Activated CD8-positive, alpha-beta T cell treated with anti-CD3 and anti-CD28 coated beads, Interleukin-2, amount 10 ng/mL, durations not matched to agents 7 days and 5 days (primary cell): ENCODE measurements around the gene TAPBP. TPM values are rescaled to one million over a fixed set of nuclear protein-coding genes. Genes with fewer than 3 reads are reported as not detected.
"Not testable (repeated sequence)": the region's sequence is repeated elsewhere in the genome, so short reads cannot be mapped to it uniquely, and the experiment has no call there.

Source experiments
- ATAC-seq: fragments of 150-1000 bp; cut with Tn5 transposase; one replicate; pipeline ENCODE4 v1.10.0; 2021; ENCODE audit warnings: moderate library complexity
- CTCF ChIA-PET: fragments of 350-600 bp; sonication (Branson Sonifier 250); formaldehyde crosslinking; loops from one replicate; lab custom pipeline; 2021; ENCODE audit warnings: antibody characterized with exemption; lab: Charles Lee
- POLR2A ChIA-PET: fragments of 350-600 bp; sonication (Branson Sonifier 250); formaldehyde crosslinking; loops from one replicate; lab custom pipeline; 2021; ENCODE audit warnings: antibody characterized with exemption; lab: Charles Lee
- DNase-seq: peaks from one replicate; pipeline ENCODE4 v3.0.0-alpha.2; 2020
- H3K27ac Mint-ChIP-seq: one replicate; pipeline ENCODE4 v1.8.0; 2021; ENCODE audit warnings: mild to moderate bottlenecking, mixed read lengths
- H3K27me3 Mint-ChIP-seq: one replicate; pipeline ENCODE4 v1.8.0; 2021; ENCODE audit warnings: low read depth, mixed read lengths
- H3K36me3 Mint-ChIP-seq: one replicate; pipeline ENCODE4 v1.8.0; 2021; ENCODE audit warnings: low read depth, mixed read lengths
- H3K4me1 Mint-ChIP-seq: one replicate; pipeline ENCODE4 v1.8.0; 2021; ENCODE audit warnings: low read depth, mixed read lengths
- H3K4me3 Mint-ChIP-seq: one replicate; pipeline ENCODE4 v1.8.0; 2021; ENCODE audit warnings: mild to moderate bottlenecking, mixed read lengths
- H3K9me3 Mint-ChIP-seq: one replicate; pipeline ENCODE4 v1.8.0; 2022; ENCODE audit warnings: mixed read lengths; ENCODE audit not compliant: insufficient read depth
- total RNA-seq, 2 experiments: library from RNA; stranded (reverse); gene quantifications; one replicate each; pipeline ENCODE4 v1.2.3, GENCODE V29; 2021

The TAPBP gene
- 100 to 1,000 TPM; 245 to 252 TPM for total RNA-seq

- Mint-ChIP-seq H3K9me3 (no peaks in the 10 kb centered on the region), H3K27me3 (no peaks in the 10 kb centered on the region), H3K4me3 (peak within 1 kb of the TSS; percentile 99), H3K36me3 (peaks cover 64% of the 10 kb centered on the region), H3K27ac (peak within 1 kb of the TSS; percentile 97), H3K4me1 (peaks cover 60% of the 10 kb centered on the region)
- ATAC-seq (peak; percentile 57), DNase-seq (peak; percentile 89)
- ChIA-PET CTCF (interaction anchor here (1.3 to 2.5 kb wide), 5 partner anchors 15 to 112 kb away, joined by 4 to 19 read pairs (median 6); partner anchors contain the start of gene RGL2), POLR2A (interaction anchor here (0.7 to 3.3 kb wide), 11 partner anchors 13 to 117 kb away, joined by 3 to 36 read pairs (median 8); partner anchors contain the start of genes B3GALT4, RGL2, RPS18 and VPS52)
These were observed at the start of gene TAPBP for GRCh38 chr6:33313709-33314514. Gene TAPBP, minus strand, starts transcription at chr6:33314078. Its CDS starts 37 bp downstream, at chr6:33314041.

GRCh38 chr6:33363486-33363885 is 49.6 kb upstream of the TAPBP start:
- H3K27ac Mint-ChIP-seq, DNase-seq, H3K36me3 Mint-ChIP-seq, H3K4me1 Mint-ChIP-seq, POLR2A ChIA-PET, H3K9me3 Mint-ChIP-seq, H3K27me3 Mint-ChIP-seq, ATAC-seq, H3K4me3 Mint-ChIP-seq: not testable (repeated sequence)
- CTCF ChIA-PET, result interaction anchor here (1.2 kb wide), 1 partner anchor 27 kb away, joined by 4 read pairs; no protein-coding TSS in a partner anchor

GRCh38 chr6:33359331-33359730 is 45.5 kb upstream of the TAPBP start:
- H3K4me3 Mint-ChIP-seq, result no peak overlapping the region
- no peak for DNase-seq
- POLR2A ChIA-PET, result no interaction called here
- ATAC-seq, result no peak
- H3K4me1 Mint-ChIP-seq, result peaks cover under 1% of the 10 kb centered on the region
- CTCF ChIA-PET, result interaction anchor here (0.7 to 1.7 kb wide), 3 partner anchors 10 to 15 kb away, joined by 3 to 4 read pairs (median 3); no protein-coding TSS in a partner anchor
- H3K36me3 Mint-ChIP-seq, result no peaks in the 10 kb centered on the region
- peaks cover 14% of the 10 kb centered on the region for H3K27me3 Mint-ChIP-seq
- no peak overlapping the region for H3K27ac Mint-ChIP-seq
- H3K9me3 Mint-ChIP-seq, result no peaks in the 10 kb centered on the region

- H3K9me3 Mint-ChIP-seq, H3K4me1 Mint-ChIP-seq, CTCF ChIA-PET, DNase-seq, H3K27ac Mint-ChIP-seq, POLR2A ChIA-PET, H3K36me3 Mint-ChIP-seq, H3K4me3 Mint-ChIP-seq, ATAC-seq: not testable (repeated sequence)
- H3K27me3 Mint-ChIP-seq, result peaks cover 16% of the 10 kb centered on the region
These were observed 43.4 kb upstream of the TAPBP start for GRCh38 chr6:33357160-33357871.

GRCh38 chr6:33356295-33356694 is 42.4 kb upstream of the TAPBP start:
- no peak overlapping the region for H3K27ac Mint-ChIP-seq
- no peaks in the 10 kb centered on the region for H3K4me1 Mint-ChIP-seq
- ChIA-PET CTCF (no interaction called here), POLR2A (no interaction called here)
- H3K36me3 Mint-ChIP-seq, result no peaks in the 10 kb centered on the region
- DNase-seq, result no peak
- H3K4me3 Mint-ChIP-seq, result no peak overlapping the region
- no peaks in the 10 kb centered on the region for H3K9me3 Mint-ChIP-seq
- H3K27me3 Mint-ChIP-seq, result peaks cover 16% of the 10 kb centered on the region
- no peak for ATAC-seq

GRCh38 chr6:33355860-33356259 is 42.0 kb upstream of the TAPBP start:
- H3K27ac Mint-ChIP-seq, H3K9me3 Mint-ChIP-seq: not testable (repeated sequence)

GRCh38 chr6:33347816-33348215 is 33.9 kb upstream of the TAPBP start:
- DNase-seq (no peak), ATAC-seq (no peak)
- ChIA-PET POLR2A (no interaction called here), CTCF (no interaction called here)
- Mint-ChIP-seq H3K36me3 (peaks cover 2% of the 10 kb centered on the region), H3K4me3 (no peak overlapping the region), H3K27me3 (peaks cover 1% of the 10 kb centered on the region), H3K27ac (no peak overlapping the region), H3K9me3 (no peaks in the 10 kb centered on the region), H3K4me1 (peaks cover 37% of the 10 kb centered on the region)

More at GRCh38 chr6:33355860-33356259, 42.0 kb upstream of the TAPBP start:
- CTCF ChIA-PET, H3K4me3 Mint-ChIP-seq, H3K4me1 Mint-ChIP-seq, POLR2A ChIA-PET, ATAC-seq, DNase-seq, H3K36me3 Mint-ChIP-seq: not testable (repeated sequence)
- H3K27me3 Mint-ChIP-seq, result peaks cover 16% of the 10 kb centered on the region

GRCh38 chr6:33346972-33347371 is 33.1 kb upstream of the TAPBP start:
- H3K36me3 Mint-ChIP-seq, ATAC-seq, H3K27me3 Mint-ChIP-seq, DNase-seq, POLR2A ChIA-PET, H3K4me3 Mint-ChIP-seq, CTCF ChIA-PET, H3K9me3 Mint-ChIP-seq: not testable (repeated sequence)
- H3K4me1 Mint-ChIP-seq, result peaks cover 38% of the 10 kb centered on the region
- H3K27ac Mint-ChIP-seq, result peak overlapping the region; percentile 37

- peak overlapping the region; percentile 69 for H3K4me3 Mint-ChIP-seq
- H3K36me3 Mint-ChIP-seq, result peaks cover 2% of the 10 kb centered on the region
- H3K4me1 Mint-ChIP-seq, result peaks cover 40% of the 10 kb centered on the region
- no peaks in the 10 kb centered on the region for H3K27me3 Mint-ChIP-seq
- no peaks in the 10 kb centered on the region for H3K9me3 Mint-ChIP-seq
- DNase-seq, result peak; percentile 85
- POLR2A ChIA-PET, result interaction anchor here (0.5 to 3.2 kb wide), 17 partner anchors 9 to 1815 kb away, joined by 3 to 36 read pairs (median 6); partner anchors contain the start of genes B3GALT4, CUTA, PFDN6 and RPS18
- H3K27ac Mint-ChIP-seq, result peak overlapping the region; percentile 94
- ATAC-seq, result peak; percentile 68
- CTCF ChIA-PET, result interaction anchor here (0.8 to 3.5 kb wide), 18 partner anchors 9 to 234 kb away, joined by 3 to 36 read pairs (median 5); partner anchors contain the start of genes KIFC1, PFDN6, RGL2 and RPS18
These were observed 31.1 kb upstream of the TAPBP start for GRCh38 chr6:33344701-33345697.

- H3K36me3 Mint-ChIP-seq, result peaks cover 2% of the 10 kb centered on the region
- peak; percentile 81 for DNase-seq
- no peaks in the 10 kb centered on the region for H3K27me3 Mint-ChIP-seq
- CTCF ChIA-PET, result interaction anchor here (0.9 to 3.5 kb wide), 13 partner anchors 8 to 235 kb away, joined by 3 to 36 read pairs (median 8); partner anchors contain the start of genes PFDN6, RGL2, RPS18 and VPS52
- peak overlapping the region; percentile 94 for H3K27ac Mint-ChIP-seq
- POLR2A ChIA-PET, result interaction anchor here (0.6 to 3.2 kb wide), 16 partner anchors 9 to 1816 kb away, joined by 3 to 36 read pairs (median 6); partner anchors contain the start of genes B3GALT4, CUTA, PFDN6 and RPS18
- H3K4me1 Mint-ChIP-seq, result peaks cover 45% of the 10 kb centered on the region
- H3K4me3 Mint-ChIP-seq, result peak overlapping the region; percentile 69
- no peaks in the 10 kb centered on the region for H3K9me3 Mint-ChIP-seq
- peak; percentile 77 for ATAC-seq
These were observed 30.2 kb upstream of the TAPBP start for GRCh38 chr6:33343953-33344611.
